ENCODE data around the gene IP6K3.

GRCh38 chr6:33738153-33738552 is 8.6 kb downstream of the IP6K3 start:
- TF ChIP-seq SUZ12 (IDR thresholded peaks at IDR 0.05; ENCODE audit: extremely low read depth, insufficient read depth, insufficient read length) (no peak), YY1 (IDR thresholded peaks at IDR 0.05; ENCODE audit: insufficient read depth, insufficient read length) (no peak), ZNF274 (IDR thresholded peaks at IDR 0.05; ENCODE audit: low read depth, low read length) (no peak)
